ENCODE data around the gene NETO1.

NETO1 gene

GRCh38 chr18:72843743-72844142 lies 24.0 kb downstream of the NETO1 start:
- DNase-seq, result no peak

- DNase-seq, result no peak
Measured at GRCh38 chr18:72840109-72840508, 27.7 kb downstream of the NETO1 start.

GRCh38 chr18:72834731-72835130 lies 33.1 kb downstream of the NETO1 start:
- DNase-seq, result no peak

GRCh38 chr18:72833471-72833870 lies 34.3 kb downstream of the NETO1 start:
- DNase-seq, result no peak

DNA sequence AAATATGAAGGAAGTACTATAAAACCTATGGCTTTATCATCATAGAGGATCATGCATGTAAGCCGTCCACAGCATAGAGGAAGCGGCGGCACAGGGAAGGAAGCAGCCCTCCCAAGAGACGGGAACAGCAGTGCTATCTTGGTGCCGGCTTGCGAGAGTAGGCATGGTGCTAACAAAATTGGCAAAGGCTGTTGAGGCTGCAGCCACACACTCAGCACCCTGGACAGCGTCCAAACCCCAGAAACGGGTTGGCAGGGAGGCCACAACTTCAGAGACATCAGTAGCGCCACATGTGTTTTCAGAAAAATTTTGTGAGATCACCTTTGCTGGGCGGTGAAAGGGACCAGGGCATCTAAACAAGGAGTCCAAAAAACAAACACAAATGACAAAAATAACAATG lies 37.7 kb downstream of the NETO1 start:
- no peak for DNase-seq

DNA sequence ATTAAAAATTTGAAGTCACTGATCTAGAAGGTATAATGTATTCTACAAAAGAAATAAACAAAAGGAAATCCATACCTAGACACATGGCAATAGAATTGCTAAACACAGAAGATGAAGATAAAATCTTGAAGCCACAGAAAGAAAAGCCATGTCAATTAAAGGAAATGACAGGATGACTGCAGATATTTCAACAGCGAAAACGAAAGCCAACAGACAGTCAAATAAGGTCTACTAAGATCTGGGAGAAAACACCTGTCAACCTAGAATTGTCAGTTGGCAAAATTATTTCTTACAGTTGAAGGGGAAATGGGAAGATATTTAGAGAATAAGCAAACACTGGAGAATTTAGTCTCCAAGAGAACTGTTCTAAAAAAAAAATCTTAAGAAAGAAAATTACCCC lies 39.2 kb downstream of the NETO1 start:
- DNase-seq, result no peak

- DNase-seq, result no peak
Measured at GRCh38 chr18:72826736-72827135, 41.1 kb downstream of the NETO1 start.

DNA sequence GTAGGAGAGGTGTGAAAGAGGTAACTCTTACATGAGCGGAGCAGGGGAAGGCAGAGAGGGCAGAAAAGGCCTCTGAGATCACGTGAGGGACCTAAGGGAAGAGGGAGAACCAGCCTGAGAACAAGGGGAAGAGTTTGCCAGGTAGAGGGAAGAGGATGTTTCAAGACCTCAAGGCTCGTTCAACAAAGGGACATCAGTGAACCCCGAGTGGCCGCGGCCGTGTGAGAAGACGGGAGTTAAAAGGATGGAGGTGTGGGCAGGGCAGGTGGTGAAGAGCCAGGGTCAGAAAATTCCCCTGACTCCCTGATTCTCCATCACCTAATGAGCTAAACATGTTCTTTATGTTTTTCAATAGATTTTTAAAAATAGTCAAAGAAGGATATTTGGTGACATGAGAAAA lies 44.4 kb downstream of the NETO1 start:
- no peak for DNase-seq

DNA sequence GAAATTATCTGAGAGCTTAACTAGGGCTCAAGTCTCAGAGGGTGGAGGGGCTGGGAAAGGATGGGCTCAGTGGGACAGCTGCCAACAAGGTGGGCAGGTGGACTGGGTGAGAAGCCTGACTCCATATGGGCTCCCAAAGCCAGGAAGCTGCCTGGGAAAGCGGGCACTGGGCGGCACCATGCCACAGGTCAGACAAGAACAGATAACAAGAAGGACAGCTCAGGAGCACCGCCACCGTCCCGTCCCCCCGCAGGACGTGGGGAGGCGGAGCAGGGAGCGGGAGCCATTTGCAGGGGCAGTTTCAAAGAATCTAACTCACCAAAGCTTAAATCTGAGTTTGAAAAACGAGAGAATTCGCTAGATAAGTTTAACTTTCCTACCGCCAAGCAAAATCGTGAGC lies 45.6 kb downstream of the NETO1 start:
- no peak for DNase-seq

DNA sequence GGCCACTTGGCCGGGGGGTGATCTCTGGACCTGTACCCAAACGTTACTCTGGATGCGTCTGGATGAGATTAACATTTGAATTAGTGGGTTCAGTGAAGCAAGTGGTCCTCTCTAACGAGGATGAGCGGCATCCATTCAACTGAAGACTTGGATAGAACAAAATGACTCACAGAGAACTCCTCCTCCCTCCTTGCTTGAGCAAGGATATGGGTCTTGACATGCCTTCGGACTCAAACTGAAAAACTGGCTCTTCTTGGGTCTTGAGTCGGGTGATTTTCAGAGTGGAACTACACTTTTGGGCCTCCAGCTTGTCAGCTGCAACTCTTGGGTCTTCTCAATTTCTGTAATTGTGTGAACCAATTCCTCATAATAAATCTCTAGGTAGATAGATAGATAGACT lies 47.2 kb downstream of the NETO1 start:
- DNase-seq, result no peak

DNA sequence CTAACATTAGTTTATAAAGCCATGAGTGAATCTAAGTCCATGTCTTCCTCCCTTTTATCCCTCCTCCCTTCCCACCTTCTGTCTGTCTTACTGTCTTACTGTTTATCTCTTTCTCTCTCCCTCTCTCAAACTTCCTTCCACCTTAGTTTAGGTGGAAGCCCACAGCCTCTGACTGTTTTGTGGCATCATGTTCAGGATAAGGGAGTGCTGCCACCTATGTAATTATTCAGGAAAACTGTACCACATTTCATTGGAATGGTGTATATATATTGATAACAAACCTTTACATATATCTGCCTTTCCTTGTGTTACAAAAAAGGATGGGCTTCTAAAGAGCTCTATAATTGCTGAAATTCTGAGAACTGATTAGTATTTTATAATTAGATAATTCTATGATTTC lies 48.7 kb downstream of the NETO1 start:
- DNase-seq, result no peak

GRCh38 chr18:72811047-72811446 lies 56.7 kb downstream of the NETO1 start:
- DNase-seq, result no peak

DNA sequence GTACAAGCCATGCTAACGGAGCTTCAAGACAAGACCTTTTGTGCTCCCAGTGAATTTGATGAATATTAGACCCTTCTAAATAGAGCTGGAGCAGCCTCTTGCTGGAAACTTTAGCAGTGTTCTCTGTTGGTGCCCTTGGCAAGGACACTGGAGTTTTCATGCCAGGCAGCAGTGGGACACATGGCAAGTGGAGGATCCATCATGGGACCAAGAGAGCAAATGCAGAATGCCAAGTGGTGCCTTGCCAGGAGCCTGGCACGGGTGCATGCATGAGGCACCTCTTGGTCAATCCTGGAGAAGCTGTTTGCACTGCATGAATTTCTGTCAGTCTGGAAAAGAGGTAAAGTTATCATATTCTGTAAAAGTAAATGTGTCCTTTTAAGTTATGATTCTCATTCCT lies 59.1 kb downstream of the NETO1 start:
- DNase-seq, result no peak

DNA sequence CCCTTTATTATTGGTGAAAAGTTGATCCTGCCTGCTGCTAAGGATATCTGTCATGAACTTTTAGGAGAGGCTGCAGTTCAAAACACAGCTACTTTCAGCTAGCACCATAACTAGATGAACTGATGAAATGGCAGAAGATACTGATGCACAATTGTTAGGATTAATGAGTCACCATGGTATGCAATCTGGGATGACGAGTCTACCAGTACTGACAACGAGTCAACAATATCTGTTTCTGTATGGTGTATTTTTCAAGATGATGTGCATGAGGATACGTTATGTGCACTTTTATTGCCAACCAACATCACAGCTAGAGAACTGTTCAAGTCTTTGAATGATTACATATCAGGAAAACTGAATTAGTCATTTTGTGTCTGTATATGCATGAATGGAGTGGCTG lies 68.7 kb downstream of the NETO1 start:
- no peak for DNase-seq

- no peak for DNase-seq
Measured at GRCh38 chr18:72783530-72783929, 84.3 kb downstream of the NETO1 start.

DNA sequence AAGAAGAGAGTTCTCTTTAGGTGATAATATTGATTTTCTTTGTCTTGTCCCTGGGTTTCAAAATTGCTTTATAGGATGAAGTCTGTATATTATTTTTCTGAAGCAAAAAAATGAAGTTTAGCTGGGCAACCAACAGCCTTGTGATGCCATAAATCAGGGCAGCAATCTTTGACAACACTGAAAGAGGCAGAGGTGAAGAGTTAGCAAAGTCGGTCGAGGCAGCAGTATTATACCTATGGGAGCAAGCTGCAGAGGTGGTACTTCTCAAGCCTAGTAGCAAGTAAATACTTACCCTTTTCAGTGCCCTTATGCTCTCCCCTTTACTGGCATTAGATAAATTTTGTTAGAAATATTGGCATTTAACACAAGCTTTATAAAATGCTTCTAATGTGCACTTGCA lies 92.9 kb downstream of the NETO1 start:
- no peak for DNase-seq

- no peak for DNase-seq
Measured at GRCh38 chr18:72772916-72773315, 94.9 kb downstream of the NETO1 start.

DNA sequence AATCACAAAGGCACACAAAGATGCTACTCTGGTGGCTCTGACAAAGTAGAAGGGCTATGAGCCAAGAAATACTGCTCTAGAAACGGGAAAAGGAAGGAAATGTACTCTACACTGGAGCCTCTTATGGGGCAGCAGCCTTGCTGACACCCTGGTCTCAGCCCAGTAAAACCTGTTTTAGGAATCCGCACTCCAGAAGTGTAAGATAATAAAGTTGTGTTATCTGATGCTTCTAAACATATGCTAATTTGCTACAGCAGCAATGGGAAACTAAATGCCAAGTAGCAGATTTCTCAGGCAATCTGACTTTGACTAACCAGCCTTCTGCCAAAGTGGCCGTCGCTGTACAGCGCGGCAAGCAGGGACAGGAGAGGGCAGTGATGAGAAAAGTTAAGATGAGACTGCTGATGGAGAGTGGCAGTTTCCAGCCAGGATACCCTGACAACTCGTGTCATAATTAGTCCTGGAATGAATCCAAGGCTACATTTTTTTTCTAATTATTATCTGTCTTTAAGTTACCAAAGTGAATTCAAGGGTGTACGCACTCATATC lies 99.0 kb downstream of the NETO1 start:
- DNase-seq, result no peak

- no peak for DNase-seq
Measured at GRCh38 chr18:72762515-72763122, 105.2 kb downstream of the NETO1 start.

DNA sequence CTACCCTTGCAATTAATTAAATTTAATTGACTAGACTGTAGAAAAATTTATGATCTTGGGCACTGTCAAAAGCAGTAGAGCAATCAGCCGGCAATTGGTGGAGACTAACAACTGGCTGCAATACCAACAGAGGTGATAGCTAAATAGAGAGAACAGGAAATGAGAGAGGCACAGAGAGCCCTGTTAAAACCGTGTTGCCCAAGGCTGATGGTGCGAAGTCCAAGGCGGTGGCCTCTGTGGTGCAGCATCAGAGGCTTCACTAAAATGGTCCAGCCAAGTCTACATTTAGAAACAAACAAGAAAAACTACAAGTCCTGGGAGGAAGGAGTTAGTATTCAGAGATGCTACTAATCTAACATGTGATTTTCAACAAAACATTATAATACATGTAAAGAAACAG lies 115.6 kb downstream of the NETO1 start:
- DNase-seq, result no peak

- no peak for DNase-seq
Measured at GRCh38 chr18:72742002-72742401, 125.8 kb downstream of the NETO1 start.

DNA sequence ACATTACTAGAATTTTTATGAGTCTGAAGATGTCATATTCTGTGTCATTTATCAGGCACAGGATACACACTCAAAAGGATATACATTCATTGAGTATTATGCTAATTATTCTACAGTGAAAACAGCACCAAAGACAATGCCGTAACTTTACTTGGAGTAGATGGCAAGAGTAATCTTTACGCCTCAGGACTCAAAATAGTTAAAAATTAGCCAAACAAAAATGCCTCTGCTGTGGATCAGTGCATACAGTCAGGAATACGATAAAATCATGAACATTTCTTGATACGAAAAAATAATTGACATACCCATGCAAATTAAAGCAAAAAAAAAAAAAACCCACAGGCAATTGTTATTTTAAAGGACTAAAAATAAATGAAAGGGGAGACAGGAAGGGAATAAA lies 129.7 kb downstream of the NETO1 start:
- no peak for DNase-seq

DNA sequence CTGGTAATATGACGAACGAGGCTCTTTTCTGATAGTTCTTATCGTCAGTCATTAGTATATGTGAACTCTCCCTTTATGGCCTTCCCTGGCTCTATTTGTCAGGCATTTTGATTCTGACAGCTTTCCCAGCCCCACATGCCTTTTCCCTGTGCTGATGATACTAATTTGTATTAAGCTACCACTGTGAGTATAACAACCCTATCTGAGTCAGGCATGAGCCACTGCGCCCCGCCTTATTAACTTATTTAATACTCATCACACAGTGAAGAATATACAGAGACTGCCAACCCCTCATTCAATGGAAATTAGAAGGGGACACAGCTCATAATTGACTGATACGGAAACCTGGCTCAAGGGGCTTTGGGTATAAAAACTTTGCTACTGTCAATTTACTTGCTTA lies 140.0 kb downstream of the NETO1 start:
- no peak for DNase-seq

DNA sequence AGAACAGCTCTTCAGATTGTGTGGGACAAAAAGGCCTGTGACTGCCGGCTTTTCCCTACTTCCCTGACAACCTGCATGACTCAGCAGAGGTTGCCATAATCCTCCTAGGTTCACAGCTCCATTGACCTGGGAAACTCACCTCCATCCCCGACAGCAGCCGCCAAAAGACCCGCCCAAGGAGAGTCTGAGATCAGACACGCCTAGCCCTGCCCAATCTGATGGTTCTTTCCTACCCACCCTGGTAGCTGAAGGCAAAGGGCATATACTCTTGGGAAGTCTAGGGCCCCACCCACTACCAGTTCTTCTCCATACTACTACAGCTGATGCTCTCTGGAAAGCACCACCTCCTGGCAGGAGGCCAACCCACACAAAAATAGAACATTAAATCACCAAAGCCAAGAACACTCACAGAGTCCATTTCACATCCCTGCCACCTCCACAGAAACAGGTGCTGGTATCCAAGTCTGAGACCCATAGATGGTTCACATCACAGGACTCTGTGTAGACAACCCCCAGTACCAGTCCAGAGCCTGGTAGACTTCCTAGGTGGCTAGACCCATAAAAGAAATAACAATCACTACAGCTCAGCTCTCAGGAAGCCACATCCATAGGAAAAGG lies 140.6 kb downstream of the NETO1 start:
- DNase-seq, result no peak

DNA sequence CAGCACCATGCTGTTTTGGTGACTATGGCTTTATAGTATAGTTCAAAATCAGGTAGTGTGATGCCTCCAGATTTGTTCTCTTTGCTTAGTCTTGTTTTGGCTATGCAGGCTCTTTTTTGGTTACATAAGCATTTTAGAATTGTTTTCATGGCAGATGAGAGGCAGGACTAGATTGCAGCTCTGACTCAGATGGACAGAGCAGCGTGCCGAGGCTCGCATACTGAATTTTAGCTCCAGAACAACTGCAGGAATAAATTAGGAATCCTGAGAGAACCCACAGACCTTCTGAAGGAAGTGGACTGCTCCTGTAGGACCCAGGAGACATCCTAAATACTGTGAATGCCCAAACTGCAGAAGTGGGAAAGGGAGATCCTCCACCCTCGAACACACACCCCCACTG lies 141.6 kb downstream of the NETO1 start:
- no peak for DNase-seq
